Measurements from ENCODE around the gene DSG2. TPM values are rescaled to one million over a fixed set of nuclear protein-coding genes. Genes with fewer than 3 reads are reported as not detected.

DSG2 gene
- total RNA-seq, 1 donor from 2014 or later = 65.6 TPM

- no peak overlapping the region for H3K9ac ChIP-seq
- TF ChIP-seq CTCF (IDR thresholded peaks at IDR 0.05) (no peak), EZH2phosphoT487 (IDR thresholded peaks at IDR 0.05) (no peak), EZH2 (IDR thresholded peaks at IDR 0.05) (no peak)
- no peaks in the 10 kb centered on the region for H3K27me3 ChIP-seq
- H3K36me3 ChIP-seq = no peaks in the 10 kb centered on the region
- no peak overlapping the region for H3K4me3 ChIP-seq
- H4K20me1 ChIP-seq (ENCODE audit: low read depth) = no peaks in the 10 kb centered on the region
- no peak overlapping the region for H2AFZ ChIP-seq (replicated peaks)
- no peaks in the 10 kb centered on the region for H3K27me3 Mint-ChIP-seq (ENCODE audit: insufficient read depth, low read depth)
- H3K4me3 Mint-ChIP-seq = no peak overlapping the region
- H3K9me3 Mint-ChIP-seq = no peaks in the 10 kb centered on the region
- no peaks in the 10 kb centered on the region for H3K79me2 ChIP-seq (ENCODE audit: low read depth)
- H3K27ac ChIP-seq = no peak overlapping the region
- no peaks in the 10 kb centered on the region for H3K9me3 ChIP-seq (ENCODE audit: low read depth)
- no peaks in the 10 kb centered on the region for H3F3A ChIP-seq (ENCODE audit: low read depth)
- no peak overlapping the region for H3K27ac Mint-ChIP-seq
- H3K4me1 ChIP-seq = no peaks in the 10 kb centered on the region
- no peak for DNase-seq (ENCODE audit: low spot score)
- H3K36me3 Mint-ChIP-seq = peaks cover 2% of the 10 kb centered on the region
- no peak overlapping the region for H3K4me2 ChIP-seq
- no peaks in the 10 kb centered on the region for H3K4me1 Mint-ChIP-seq
These were observed 28.4 kb downstream of the DSG2 start for GRCh38 chr18:31526374-31526773.

- Mint-ChIP-seq H3K36me3 (peaks cover 2% of the 10 kb centered on the region), H3K4me3 (no peak overlapping the region), H3K27me3 (ENCODE audit: insufficient read depth, low read depth) (no peaks in the 10 kb centered on the region), H3K4me1 (peaks cover under 1% of the 10 kb centered on the region), H3K9me3 (no peaks in the 10 kb centered on the region), H3K27ac (no peak overlapping the region)
- no peak overlapping the region for H3K4me3 ChIP-seq
- H3K9me3 ChIP-seq (ENCODE audit: low read depth) = no peaks in the 10 kb centered on the region
- H3K27me3 ChIP-seq = no peaks in the 10 kb centered on the region
- TF ChIP-seq EZH2phosphoT487 (IDR thresholded peaks at IDR 0.05) = no peak
- TF ChIP-seq CTCF (IDR thresholded peaks at IDR 0.05) = no peak
- TF ChIP-seq EZH2 (IDR thresholded peaks at IDR 0.05) = no peak
- H3K27ac ChIP-seq = no peak overlapping the region
- no peak for DNase-seq (ENCODE audit: low spot score)
- H3K79me2 ChIP-seq (ENCODE audit: low read depth) = no peaks in the 10 kb centered on the region
- peaks cover 3% of the 10 kb centered on the region for H3K36me3 ChIP-seq
- no peaks in the 10 kb centered on the region for H3K4me1 ChIP-seq
- H2AFZ ChIP-seq (replicated peaks) = no peak overlapping the region
- H3K4me2 ChIP-seq = no peak overlapping the region
- no peaks in the 10 kb centered on the region for H3F3A ChIP-seq (ENCODE audit: low read depth)
- H4K20me1 ChIP-seq (ENCODE audit: low read depth) = no peaks in the 10 kb centered on the region
- H3K9ac ChIP-seq = no peak overlapping the region
These were observed 35.3 kb downstream of the DSG2 start for GRCh38 chr18:31533236-31533635.

GRCh38 chr18:31538837-31539236, 40.9 kb downstream of the DSG2 start:
- H4K20me1 ChIP-seq (ENCODE audit: low read depth) = no peaks in the 10 kb centered on the region
- no peaks in the 10 kb centered on the region for H3K4me1 ChIP-seq
- no peak overlapping the region for H3K4me2 ChIP-seq
- no peaks in the 10 kb centered on the region for H3K9me3 ChIP-seq (ENCODE audit: low read depth)
- no peak overlapping the region for H3K9ac ChIP-seq
- no peaks in the 10 kb centered on the region for H3F3A ChIP-seq (ENCODE audit: low read depth)
- TF ChIP-seq EZH2 (IDR thresholded peaks at IDR 0.05) (no peak), CTCF (IDR thresholded peaks at IDR 0.05) (no peak), EZH2phosphoT487 (IDR thresholded peaks at IDR 0.05) (no peak)
- Mint-ChIP-seq H3K27me3 (ENCODE audit: insufficient read depth, low read depth) (no peaks in the 10 kb centered on the region), H3K4me1 (peaks cover 10% of the 10 kb centered on the region), H3K4me3 (no peak overlapping the region), H3K36me3 (peaks cover 13% of the 10 kb centered on the region), H3K27ac (no peak overlapping the region), H3K9me3 (no peaks in the 10 kb centered on the region)
- H3K4me3 ChIP-seq = no peak overlapping the region
- H2AFZ ChIP-seq (replicated peaks) = no peak overlapping the region
- DNase-seq (ENCODE audit: low spot score) = no peak
- no peaks in the 10 kb centered on the region for H3K79me2 ChIP-seq (ENCODE audit: low read depth)
- H3K36me3 ChIP-seq = peaks cover 3% of the 10 kb centered on the region
- no peak overlapping the region for H3K27ac ChIP-seq
- H3K27me3 ChIP-seq = no peaks in the 10 kb centered on the region
